Eye (tissue), 1 donor: ENCODE measurements around the gene SCGB1A1.
"Not testable (repeated sequence)": the region's sequence is repeated elsewhere in the genome, so short reads cannot be mapped to it uniquely, and the experiment has no call there.

Source experiments
- DNase-seq: peaks from one replicate; pipeline ENCODE4 v3.0.0-alpha.2; 2015

Gene SCGB1A1

DNA sequence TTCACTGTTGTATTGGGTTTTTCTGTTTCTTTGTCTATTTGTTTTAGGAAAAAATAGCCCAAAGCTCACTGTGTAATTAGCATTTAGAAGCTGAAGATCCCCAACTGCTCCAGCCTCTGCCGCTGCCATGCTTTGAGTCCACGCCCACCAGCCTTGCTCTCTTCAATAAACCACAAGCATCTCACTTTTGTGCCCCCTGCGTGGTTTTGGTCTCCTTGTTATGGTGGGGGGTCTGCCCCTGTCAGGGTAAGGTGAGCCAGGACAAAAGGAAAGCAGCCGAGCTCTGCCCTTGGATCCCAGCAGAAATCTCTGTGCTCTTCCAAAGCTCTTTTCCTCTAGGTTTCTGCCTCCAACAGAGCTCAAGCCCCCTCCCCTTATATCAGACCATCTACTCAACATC, 4.2 kb downstream of the SCGB1A1 start:
- DNase-seq = no peak

DNA sequence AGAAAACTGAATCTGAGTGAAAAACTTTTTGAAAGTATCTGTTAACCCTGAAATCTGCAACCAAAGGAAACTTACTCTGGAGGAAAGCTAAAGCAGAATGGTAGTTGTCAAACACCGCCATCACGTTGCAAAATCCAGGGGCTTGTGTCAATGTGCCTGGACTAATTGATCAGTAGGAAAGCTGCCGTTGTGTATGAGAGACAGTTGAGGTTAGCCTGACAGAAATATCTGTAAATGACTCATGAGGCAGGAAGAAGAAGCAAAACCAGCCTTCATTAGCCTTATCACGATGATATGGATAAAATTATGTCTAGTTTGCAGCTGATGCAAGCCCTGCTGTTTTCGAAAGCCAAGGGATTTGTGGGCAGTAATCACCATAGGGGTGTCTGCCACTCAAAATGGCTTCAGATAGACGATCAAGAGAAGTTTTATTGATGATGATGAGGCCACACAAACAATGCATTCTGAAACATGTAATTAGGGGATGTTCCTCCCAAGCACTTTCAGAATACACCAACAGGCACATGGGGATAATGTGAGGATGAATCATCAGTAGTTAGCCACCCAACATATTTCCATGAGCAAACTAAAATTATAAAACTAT, 8.9 kb downstream of the SCGB1A1 start:
- DNase-seq = no peak

DNA sequence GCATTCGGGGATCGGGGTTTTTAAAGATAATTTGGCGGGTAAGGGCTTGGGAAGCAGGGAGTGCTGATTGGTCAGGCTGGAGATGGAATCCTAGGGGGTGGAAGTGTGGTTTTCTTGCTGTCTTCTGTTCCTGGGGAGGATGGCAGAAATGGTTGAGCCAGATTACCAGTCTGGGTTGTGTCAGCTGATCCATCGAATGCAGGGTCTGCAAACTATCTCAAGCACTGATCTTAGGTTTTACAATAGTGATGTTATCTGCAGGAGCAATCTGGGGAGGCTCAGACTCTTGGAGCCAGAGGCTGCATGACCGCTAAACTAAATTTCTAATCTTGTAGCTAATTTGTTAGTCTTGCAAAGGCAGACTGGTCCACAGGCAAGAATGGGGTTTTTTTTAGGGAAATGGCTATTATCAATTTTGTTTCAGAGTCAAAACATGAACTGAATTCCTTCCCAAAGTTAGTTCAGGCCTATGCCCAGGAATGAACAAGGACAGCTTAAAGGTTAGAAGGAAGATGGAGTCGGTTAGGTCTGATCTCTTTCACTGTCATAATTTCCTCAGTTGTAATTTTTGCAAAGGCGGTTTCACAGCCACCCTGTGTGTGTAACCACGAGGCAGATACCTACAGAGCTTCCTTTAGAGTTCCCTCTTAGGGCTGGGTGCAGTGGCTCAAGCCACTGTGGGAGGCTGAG, 10.2 kb downstream of the SCGB1A1 start:
- DNase-seq = no peak

GRCh38 chr11:62430425-62430824, 11.6 kb downstream of the SCGB1A1 start:
- no peak for DNase-seq

- DNase-seq = no peak
Observed at GRCh38 chr11:62431171-62431901, 12.5 kb downstream of the SCGB1A1 start.

GRCh38 chr11:62432695-62433094, 13.9 kb downstream of the SCGB1A1 start:
- no peak for DNase-seq

DNA sequence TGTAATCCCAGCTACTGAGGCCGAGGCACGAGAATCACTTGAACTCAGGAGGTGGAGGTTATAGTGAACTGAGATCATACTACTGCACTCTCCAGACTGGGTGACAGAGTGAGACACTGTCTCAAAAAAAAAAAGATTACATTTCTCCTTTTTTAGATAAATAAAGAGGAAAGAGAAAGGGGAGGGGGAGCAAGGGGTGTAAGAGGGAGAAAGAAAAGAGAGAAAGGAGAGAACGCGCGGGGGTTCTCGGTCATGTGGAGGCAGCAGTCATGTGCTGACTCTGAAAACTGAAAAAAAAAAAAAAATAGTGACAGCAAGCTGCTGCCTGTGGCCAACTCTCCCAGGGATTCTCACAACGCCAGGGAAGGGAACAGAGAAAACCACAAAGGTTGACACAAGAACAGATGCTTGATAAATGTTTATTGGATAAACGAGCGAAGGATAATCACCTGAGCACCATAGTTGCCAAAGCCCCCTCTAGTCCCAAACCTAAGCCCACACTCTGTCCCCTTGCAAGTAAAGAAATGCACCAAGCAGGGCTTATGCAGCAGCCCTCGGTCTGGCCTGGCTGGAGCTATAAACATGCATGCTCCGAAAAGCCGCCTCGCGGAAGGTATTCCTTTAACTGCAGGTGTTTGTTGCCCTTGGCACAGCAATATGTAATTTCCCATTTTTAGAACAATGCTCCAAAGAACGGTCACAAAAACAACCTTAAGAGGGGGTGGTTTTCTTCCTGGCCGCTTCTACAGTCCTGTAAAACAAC, 14.5 kb downstream of the SCGB1A1 start:
- no peak for DNase-seq

DNA sequence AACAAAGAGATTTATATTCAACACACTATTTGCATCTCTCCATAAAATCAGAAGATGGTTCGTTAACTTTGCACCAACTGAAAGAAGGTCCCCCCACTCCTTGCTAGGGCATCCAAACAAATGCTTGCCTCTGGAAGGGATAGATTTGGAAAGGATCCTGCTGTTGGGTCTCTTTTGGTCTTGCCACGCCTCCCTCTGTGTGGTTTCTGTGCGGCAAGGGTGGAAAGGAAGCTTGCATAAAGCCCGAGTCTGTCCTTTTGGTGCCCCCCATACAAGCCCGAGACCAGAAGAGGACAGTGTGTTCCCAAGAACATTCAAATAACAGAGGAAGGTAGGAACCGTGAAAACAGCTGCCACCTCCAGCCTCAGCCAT, 15.1 kb downstream of the SCGB1A1 start:
- DNase-seq = no peak

DNA sequence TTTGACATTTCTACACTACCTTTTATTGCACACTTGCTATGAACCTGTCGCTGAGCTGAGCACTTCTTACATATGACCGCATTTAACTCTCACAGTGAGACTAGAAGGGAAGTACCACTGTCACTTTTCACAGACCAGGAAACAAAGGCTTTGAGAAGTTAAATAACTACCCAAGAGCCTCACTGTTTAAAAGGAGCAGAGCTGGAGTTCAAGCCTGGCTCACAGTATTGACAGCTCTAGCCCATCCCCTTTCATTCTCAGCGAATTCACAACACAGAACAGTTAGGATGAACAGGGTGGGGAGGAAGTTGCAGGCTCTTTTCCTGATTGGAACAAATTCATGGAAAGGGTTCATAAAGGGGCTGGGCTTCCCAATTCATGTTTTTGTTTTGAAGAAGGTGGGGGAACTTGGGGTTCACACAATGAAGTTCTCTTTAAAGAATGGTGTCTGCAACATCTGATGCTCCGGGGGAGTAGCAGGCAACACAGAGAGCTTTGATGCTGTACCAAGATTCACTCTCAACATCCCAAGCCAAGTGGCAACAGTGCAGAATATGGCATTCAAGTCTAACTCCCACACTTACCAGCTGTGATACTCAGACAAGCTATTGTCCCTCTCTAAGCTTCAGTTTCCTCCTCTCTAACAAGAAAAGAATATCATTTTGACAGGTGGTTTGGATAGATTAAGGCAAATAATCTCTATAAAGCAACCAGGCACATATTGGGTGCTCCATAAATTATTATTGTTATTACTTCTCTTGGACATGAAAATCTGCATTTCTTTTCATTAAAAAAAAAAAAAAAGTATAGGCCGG, 17.2 kb downstream of the SCGB1A1 start:
- no peak for DNase-seq

- no peak for DNase-seq
Observed at GRCh38 chr11:62437616-62438015, 18.8 kb downstream of the SCGB1A1 start.

DNA sequence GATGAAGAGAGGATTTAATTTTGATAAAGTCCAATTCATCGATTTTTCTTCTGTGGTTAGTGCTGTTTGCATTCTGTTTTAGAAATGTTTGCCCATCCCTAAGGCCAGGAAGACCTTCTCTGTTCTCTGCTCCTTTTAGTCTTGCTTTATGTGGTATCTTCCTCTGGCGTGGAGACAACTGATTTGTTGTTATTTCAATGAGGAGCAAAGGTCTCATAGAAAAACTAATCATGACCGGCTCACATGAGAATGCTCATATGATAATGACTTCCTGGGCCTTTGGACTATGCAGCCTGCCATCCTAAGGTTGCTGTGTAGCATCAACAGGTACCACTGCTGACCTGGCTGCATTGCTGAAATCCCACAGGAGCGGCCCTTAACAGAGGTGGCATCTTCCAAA, 19.8 kb downstream of the SCGB1A1 start:
- no peak for DNase-seq

- peak; percentile 38 for DNase-seq
Observed at GRCh38 chr11:62439785-62440602, 21.2 kb downstream of the SCGB1A1 start.

DNA sequence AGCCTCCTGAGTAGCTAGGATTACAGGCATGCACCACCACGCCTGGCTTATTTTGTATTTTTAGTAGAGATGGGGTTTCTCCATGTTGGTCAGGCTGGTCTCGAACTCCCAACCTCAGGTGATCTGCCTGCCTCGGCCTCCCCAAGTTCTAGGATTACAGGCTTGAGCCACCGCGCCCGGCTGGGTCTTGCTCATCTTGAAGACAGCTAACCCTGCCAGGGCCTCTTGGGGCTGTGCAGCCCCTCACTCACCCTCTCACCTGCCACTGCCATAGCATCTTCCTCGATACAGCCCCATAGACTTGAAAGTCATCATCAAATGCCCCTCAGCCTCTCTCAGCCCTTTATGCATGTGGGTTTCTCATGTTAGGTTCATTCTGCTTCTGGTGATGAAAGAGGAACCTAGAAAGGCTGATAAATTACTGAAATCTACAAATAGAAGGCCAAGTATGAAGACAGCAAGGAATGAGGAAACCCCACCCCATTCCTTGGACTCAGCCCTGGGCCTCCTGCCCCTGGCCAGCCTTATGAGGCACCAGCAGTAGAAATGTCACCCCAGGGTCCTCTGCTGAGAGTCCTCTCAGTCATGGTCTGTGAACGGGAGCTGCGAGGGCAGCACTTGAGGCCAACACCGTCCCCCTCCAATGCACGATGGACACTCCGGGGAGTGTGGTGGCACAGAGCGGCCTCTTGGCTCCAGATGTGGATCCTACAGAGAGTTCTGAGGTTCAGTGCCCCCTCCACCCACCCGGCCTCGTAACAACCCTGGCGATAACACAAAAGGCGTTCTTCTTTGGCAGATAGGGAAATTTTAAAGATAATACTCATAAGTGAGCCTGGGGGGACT, 24.8 kb downstream of the SCGB1A1 start:
- no peak for DNase-seq

GRCh38 chr11:62444236-62444833, 25.5 kb downstream of the SCGB1A1 start:
- peak; percentile 80 for DNase-seq

DNA sequence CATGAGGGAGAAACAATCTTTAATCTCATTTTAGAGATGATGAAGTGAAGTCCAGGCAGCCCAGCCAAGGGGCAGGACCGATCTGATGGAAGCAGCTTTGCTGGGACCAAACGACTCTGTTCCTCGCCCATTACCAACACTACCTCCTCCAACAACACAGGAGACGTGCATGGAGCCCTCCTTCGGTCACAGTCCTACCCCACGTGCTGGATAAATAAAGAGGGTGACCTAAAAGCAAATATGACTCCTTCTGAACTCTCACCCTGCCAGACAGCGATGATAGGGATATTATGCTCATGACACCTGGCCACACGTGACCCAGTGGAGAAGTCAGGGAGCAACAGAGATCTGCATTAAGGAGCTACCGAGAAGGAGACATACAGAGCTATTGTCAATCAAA, 26.0 kb downstream of the SCGB1A1 start:
- peak; percentile 40 for DNase-seq

DNA sequence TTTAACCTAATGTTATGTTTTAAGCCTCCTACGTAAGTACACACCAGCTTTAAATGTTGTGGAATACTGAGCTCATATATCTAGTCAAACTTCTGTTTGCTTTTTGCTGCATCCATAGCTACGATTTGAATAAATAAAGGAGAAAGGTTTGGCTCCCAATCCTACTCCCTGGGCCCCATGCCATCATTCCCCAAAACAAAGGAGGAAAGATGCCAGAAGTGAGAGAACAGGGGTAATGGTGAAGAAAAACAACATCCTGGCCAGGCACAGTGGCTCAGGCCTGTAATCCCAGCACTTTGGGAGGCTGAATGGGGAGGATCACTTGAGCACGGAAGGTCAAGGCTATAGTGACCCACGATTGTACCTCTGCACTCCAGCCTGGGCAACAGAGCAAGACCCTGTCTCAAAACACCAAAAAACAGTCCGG, 26.5 kb downstream of the SCGB1A1 start:
- DNase-seq = peak; percentile 82

DNA sequence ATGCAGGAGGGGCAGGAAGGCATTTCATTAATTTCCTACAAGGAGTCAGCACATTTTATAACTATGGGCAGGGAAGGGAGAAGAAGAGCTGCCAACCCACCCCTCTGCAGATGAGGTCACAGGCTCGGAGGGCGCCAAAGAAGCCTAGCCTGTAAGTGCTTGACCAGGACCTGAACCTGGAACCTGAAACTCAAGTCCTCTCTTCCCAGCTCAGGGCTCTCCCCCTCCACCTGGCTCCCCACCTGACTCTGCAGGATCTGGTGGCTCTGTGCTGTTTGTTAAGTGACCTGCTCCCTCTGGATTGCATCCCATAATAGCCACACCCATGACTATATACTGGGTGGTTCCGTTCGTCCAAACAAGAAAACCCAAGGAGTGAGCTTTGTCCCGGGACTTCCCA, 27.3 kb downstream of the SCGB1A1 start:
- DNase-seq = no peak

DNA sequence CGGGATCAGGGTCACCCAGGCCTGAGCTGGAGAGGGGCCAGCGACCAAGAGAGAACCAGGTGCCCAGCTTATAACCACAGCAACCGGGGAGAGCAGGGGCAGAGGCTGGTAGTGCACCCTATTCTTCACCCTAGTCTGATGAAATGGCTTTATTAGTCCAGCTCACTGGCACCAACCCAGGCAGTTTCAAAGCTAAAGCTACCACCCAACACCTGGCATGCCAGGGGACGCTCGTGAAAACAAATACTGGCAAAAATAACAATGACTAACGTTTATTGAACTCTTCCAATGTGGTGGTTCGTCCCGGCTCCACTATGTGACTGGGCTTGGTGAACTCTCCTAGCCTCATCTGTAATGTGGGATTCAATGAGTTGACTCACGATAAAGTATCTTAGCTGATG, 30.6 kb downstream of the SCGB1A1 start:
- no peak for DNase-seq

- DNase-seq = not testable (repeated sequence)
Observed at GRCh38 chr11:62449912-62450311, 31.1 kb downstream of the SCGB1A1 start.

- no peak for DNase-seq
Observed at GRCh38 chr11:62450543-62451240, 31.9 kb downstream of the SCGB1A1 start.
